GM18520 (cell line): Measurements from ENCODE around the gene NAP1L5.

Experiments used
- ATAC-seq: cut with Tn5 transposase; IDR thresholded peaks from one replicate; pipeline ENCODE4 v1.9.1; 2021; ENCODE audit not compliant: unreplicated experiment

The NAP1L5 gene, protein sequence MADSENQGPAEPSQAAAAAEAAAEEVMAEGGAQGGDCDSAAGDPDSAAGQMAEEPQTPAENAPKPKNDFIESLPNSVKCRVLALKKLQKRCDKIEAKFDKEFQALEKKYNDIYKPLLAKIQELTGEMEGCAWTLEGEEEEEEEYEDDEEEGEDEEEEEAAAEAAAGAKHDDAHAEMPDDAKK

GRCh38 chr4:88697588-88698329 lies at the start of gene NAP1L5:
Gene NAP1L5 (minus strand): TSS chr4:88697829. CDS start chr4:88697754, 75 bp downstream.
- ATAC-seq, result peak; percentile 89

GRCh38 chr4:88747351-88747750 lies 49.7 kb upstream of the NAP1L5 start:
- ATAC-seq, result no peak

GRCh38 chr4:88746206-88746605 lies 48.6 kb upstream of the NAP1L5 start:
- no peak for ATAC-seq

GRCh38 chr4:88745581-88746163 lies 48.0 kb upstream of the NAP1L5 start:
- ATAC-seq, result no peak

GRCh38 chr4:88745175-88745574 lies 47.5 kb upstream of the NAP1L5 start:
- no peak for ATAC-seq

GRCh38 chr4:88744609-88745008 lies 47.0 kb upstream of the NAP1L5 start:
- ATAC-seq, result no peak

DNA sequence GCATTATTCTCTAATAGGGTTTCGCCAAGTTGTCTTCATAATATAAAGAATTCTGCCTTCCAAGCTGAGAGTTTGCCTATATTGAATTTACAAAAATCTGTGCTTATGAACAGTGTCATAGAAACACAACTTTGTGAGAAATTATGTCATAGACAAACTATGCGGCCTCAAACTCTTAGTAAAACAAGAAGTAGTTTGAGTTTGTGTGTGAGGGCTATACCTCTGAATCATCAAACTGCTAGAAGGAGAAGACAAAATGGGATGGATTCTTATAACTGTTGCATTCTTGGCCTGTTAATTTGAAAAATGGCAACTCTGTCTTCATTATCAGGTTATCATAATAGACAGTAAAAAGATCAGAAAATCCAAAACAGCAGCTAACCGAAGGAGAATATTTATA lies 46.1 kb upstream of the NAP1L5 start:
- no peak for ATAC-seq

- no peak for ATAC-seq
Measured at GRCh38 chr4:88742561-88742960, 44.9 kb upstream of the NAP1L5 start.

GRCh38 chr4:88738180-88738579 lies 40.6 kb upstream of the NAP1L5 start:
- ATAC-seq, result no peak

DNA sequence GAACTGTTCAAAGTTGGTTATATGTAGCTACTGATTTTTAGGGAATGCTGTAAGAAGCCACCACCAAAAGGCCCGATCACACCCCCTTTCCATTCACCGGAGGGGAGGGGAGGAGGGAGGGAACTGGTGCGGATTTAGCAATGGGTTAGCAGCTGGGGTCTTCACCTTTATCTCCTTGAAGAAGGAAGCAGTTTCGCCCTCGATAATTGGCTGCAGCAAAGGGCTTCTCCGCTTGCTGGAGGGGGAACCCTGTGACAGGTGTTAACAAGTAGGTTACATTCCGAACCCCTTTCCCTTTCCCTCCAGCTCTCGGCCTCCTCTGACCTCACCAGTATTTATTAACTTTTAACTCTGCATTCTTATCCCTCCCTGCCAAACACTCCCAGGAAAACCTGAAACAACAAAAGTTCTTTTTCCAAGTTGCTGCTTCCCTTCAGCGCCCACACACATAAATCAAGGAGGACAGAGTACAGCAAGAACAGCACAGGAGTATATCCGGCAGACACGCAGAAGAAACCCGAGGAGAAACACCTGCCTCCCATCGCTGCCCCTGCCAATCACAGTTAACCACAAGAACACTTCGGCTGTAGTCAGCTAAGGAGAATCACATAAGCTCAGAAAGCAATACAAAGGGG lies 39.8 kb upstream of the NAP1L5 start:
- ATAC-seq, result no peak

DNA sequence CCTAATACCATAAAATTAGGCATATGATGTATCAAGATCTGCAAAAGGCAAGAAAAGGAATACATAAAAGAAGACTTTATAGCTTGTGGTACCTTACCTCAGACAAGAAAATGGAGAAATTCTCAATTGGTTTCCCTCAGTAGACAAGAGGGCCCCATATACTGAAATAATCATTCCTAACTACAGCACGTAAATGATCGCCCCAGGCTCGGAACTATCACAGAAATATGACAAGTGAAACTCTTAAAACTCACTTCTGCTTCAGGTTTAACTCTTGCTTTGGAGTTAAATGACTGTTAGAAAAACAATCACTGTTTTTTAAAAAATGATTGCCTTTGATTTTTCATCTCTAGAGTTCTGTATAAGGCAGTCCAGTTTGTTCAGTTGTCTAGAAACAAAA lies 38.6 kb upstream of the NAP1L5 start:
- ATAC-seq, result no peak

DNA sequence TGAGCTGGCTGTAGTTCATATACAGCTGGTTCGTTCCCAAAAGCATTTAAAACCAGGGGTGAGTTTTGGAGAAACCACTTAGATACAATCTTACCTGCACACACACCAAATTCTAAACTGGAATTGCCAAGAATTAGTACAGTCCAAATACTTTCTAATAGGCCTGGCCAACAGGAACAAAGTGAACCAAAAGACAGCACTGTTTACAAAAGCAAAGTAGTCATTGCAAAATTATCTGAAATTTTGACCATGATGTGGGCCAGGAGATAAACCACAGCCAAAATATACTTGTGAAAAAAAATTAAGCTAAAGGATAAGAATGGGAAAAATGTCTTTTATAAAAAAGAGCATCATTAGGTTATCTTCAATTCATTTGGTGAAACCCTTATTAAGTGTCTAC lies 37.9 kb upstream of the NAP1L5 start:
- no peak for ATAC-seq

- ATAC-seq, result no peak
Measured at GRCh38 chr4:88734403-88734949, 36.8 kb upstream of the NAP1L5 start.

GRCh38 chr4:88732714-88733368 lies 35.2 kb upstream of the NAP1L5 start:
- ATAC-seq, result no peak

- ATAC-seq, result no peak
Measured at GRCh38 chr4:88731381-88731780, 33.8 kb upstream of the NAP1L5 start.

DNA sequence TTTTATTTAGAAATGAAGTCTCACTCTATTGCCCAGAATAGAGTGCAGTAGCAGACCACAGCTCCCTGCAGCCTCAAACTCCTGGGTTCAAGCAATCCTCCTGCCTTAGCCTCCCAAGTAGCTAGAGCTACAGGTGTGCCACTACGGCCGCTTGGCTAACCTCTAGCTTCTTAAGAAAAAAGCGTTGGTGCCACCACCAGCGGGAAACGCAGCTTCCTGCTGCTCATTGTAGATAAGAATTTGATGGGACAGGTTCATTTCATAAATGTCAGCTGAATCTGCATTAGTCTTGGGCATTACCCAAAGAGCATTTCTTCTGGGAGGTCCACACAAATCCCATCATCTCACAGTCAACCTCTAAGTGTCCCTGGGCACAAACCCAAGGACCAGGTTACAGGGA lies 33.2 kb upstream of the NAP1L5 start:
- no peak for ATAC-seq

DNA sequence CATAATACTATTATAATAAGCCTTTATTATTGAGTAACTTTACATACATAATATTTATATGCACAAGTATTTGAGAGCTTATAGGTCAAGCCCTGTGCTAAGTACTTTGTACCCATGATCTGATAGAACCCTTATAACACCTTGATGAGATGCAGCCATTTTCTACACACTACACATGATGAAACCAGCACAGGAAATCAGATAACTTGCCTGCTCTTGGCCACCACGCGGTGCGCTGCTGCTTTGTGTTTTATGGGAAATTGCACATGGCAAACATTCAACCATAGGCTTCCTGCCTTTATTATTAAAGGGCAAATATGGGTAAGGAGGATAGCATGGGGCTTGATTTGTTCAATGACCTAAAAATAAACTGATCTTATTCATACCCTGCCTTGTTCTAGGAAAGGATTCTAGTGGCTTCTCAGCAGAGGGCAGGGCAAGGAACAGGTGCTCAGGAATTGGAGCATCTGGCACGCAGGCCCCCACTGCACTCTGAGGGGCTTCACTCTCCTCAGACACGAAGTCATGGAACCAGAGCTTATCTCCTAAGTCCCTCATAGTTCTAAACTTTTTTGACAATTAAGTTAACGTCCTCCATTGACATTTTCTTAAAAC lies 31.6 kb upstream of the NAP1L5 start:
- no peak for ATAC-seq

- no peak for ATAC-seq
Measured at GRCh38 chr4:88728146-88728545, 30.5 kb upstream of the NAP1L5 start.

DNA sequence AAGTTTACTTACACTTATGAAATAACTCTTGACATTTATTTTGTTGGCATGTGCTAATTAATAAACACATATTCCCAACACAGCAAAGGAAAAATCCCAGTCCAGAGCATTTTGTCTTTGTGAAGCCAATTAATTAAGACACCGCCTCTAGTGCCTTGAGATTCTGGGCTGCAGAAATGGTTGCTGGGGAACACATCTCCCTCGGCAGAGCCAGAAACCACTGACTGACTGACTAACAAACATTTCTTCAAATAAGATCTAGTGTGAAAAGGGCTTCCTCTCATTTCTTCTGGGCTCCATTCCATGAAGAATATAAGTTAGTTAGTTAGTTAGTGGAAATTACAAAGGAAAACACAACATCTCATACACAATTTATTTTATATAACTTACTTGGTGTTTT lies 28.4 kb upstream of the NAP1L5 start:
- no peak for ATAC-seq

DNA sequence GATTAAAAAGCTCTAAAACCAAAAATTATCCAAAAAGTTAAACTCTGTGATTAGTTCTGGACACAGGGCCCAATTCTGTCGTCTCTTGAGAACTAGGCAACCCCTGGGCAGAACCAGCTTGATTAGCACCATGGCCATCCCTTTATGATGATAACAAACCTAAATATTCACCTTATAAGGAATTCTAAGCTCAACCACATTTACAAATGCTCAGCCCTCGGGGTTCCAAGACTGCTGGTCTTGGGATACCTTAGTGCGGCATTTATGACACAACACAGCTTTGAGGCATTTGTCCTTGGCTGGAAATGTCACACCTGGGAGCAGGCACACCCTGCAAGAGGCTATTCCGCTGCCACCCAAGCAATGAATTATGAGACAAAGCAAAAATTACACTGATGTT lies 27.5 kb upstream of the NAP1L5 start:
- ATAC-seq, result no peak

GRCh38 chr4:88724406-88724805 lies 26.8 kb upstream of the NAP1L5 start:
- ATAC-seq, result no peak
